Glutamatergic neuron (in vitro differentiated cells): ENCODE measurements around the gene PRMT7. TPM values are rescaled to one million over a fixed set of nuclear protein-coding genes. Genes with fewer than 3 reads are reported as not detected.

Experiments
- DNase-seq: peaks from one replicate; pipeline ENCODE4 v3.0.0; 2022
- H3K27ac Mint-ChIP-seq: one replicate; pipeline ENCODE4 v1.8.0; 2020; ENCODE audit warnings: mild to moderate bottlenecking, mixed read lengths, inconsistent platforms; ENCODE audit not compliant: unreplicated experiment
- H3K27me3 Mint-ChIP-seq: one replicate; pipeline ENCODE4 v1.8.0; 2020; ENCODE audit warnings: mild to moderate bottlenecking, moderate library complexity, mixed read lengths, inconsistent platforms; ENCODE audit not compliant: unreplicated experiment
- H3K36me3 Mint-ChIP-seq: one replicate; pipeline ENCODE4 v1.8.0; 2020; ENCODE audit warnings: mild to moderate bottlenecking, mixed read lengths, inconsistent platforms; ENCODE audit not compliant: unreplicated experiment
- H3K4me1 Mint-ChIP-seq: one replicate; pipeline ENCODE4 v1.8.0; 2020; ENCODE audit warnings: mild to moderate bottlenecking, low read depth, mixed read lengths, inconsistent platforms; ENCODE audit not compliant: unreplicated experiment
- H3K4me3 Mint-ChIP-seq: one replicate; pipeline ENCODE4 v1.8.0; 2020; ENCODE audit warnings: mild to moderate bottlenecking, mixed read lengths, inconsistent platforms; ENCODE audit not compliant: unreplicated experiment
- H3K9me3 Mint-ChIP-seq: one replicate; pipeline ENCODE4 v1.8.0; 2020; ENCODE audit warnings: mild to moderate bottlenecking, moderate library complexity, mixed read lengths, inconsistent platforms; ENCODE audit not compliant: unreplicated experiment
- total RNA-seq: library from RNA; stranded (reverse); fragmentation: NEBNext Ultra II Directional; extraction: Animal tissue kit (Norgen Biotek cat#: 25700); gene quantifications from one replicate; pipeline ENCODE4 v1.2.1, GENCODE V29; 2021; ENCODE audit not compliant: unreplicated experiment
- TF ChIP-seq, protein P1 (sequence below): fragments of 200-600 bp; sonication (generic); IDR thresholded peaks from one replicate; pipeline ENCODE4 v1.5.0; 2021; ENCODE audit not compliant: partially characterized antibody, unreplicated experiment

Gene PRMT7
- total RNA-seq, 1 donor from 2014 or later: 62.7 TPM

DNA sequence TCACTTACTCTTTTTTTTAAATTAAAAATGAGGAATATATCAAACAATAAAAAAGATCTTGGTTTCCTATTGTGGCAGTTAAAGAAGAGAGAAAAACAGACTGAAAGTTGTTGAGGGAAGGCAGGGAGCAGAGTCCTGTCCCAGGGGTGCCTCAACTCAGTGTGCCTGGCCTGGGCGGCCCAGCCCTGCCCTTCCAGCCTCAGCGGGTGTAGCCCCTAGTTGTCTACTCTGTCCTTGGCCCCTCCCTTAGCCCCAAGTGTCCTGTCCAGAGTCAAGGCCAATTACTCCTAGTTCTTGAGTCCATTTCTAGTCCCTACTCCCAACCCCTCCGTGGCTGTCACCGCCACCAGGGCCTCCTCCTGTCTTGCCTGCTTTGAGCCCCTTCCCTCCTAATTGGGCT is 85.0 kb downstream of the PRMT7 start:
- DNase-seq: no peak
- Mint-ChIP-seq H3K36me3 (no peaks in the 10 kb centered on the region), H3K9me3 (peaks cover 2% of the 10 kb centered on the region), H3K4me1 (peaks cover 9% of the 10 kb centered on the region), H3K27me3 (peaks cover 11% of the 10 kb centered on the region), H3K4me3 (peak overlapping the region; percentile 37), H3K27ac (no peak overlapping the region)
- TF ChIP-seq, protein P1, sequence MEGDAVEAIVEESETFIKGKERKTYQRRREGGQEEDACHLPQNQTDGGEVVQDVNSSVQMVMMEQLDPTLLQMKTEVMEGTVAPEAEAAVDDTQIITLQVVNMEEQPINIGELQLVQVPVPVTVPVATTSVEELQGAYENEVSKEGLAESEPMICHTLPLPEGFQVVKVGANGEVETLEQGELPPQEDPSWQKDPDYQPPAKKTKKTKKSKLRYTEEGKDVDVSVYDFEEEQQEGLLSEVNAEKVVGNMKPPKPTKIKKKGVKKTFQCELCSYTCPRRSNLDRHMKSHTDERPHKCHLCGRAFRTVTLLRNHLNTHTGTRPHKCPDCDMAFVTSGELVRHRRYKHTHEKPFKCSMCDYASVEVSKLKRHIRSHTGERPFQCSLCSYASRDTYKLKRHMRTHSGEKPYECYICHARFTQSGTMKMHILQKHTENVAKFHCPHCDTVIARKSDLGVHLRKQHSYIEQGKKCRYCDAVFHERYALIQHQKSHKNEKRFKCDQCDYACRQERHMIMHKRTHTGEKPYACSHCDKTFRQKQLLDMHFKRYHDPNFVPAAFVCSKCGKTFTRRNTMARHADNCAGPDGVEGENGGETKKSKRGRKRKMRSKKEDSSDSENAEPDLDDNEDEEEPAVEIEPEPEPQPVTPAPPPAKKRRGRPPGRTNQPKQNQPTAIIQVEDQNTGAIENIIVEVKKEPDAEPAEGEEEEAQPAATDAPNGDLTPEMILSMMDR: no peak

DNA sequence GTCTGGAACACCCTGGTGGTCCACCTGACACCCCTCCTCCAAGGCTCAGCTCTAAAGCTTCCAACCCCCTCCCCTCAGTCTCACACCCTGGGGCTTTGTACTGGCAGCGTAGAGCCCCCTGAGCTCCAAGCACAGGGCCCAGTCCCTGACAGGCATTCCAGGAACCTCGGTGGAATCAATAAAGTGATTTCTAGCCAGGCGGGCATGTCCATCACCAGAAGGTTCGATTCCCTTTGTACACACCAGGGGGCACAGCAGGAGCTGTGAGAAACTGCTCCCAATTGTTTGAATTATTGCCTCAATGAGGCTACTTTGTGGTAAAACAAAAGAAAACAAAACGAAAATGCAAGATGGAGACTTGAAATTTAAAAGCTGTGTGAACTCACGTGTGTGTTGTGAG is 85.7 kb downstream of the PRMT7 start:
- H3K27ac Mint-ChIP-seq: no peak overlapping the region
- peak overlapping the region; percentile 15 for H3K4me3 Mint-ChIP-seq
- peaks cover 12% of the 10 kb centered on the region for H3K27me3 Mint-ChIP-seq
- peaks cover 2% of the 10 kb centered on the region for H3K9me3 Mint-ChIP-seq
- TF ChIP-seq, protein P1: peak; percentile 60
- H3K36me3 Mint-ChIP-seq: no peaks in the 10 kb centered on the region
- H3K4me1 Mint-ChIP-seq: peaks cover 9% of the 10 kb centered on the region
- no peak for DNase-seq

DNA sequence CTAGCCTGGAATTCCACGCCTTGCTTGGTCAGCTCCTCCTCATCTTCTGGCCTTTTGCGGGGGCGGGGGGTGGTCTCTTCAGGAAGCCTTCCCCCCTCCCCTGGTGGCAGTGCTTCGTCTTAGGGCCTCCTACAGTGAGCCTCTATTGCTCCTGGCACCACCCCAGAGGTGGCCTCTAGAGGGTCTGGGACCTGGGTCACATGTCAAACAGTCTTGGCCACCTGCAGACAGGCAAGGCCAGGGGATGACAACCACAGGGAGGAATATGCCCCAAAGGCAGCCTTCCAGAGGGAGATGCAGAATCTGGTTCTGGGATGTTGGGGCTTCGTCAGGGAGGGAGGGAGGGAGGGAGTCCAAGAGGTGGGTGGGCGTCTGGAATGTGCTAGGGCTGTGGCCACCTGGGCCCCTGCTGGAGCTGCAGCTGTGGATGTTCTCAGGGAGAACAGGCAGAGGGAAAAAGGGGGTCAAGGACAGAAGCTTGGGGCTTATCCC is 86.9 kb downstream of the PRMT7 start:
- Mint-ChIP-seq H3K27ac (no peak overlapping the region), H3K4me3 (no peak overlapping the region), H3K36me3 (no peaks in the 10 kb centered on the region), H3K4me1 (peaks cover 9% of the 10 kb centered on the region), H3K27me3 (peaks cover 11% of the 10 kb centered on the region), H3K9me3 (peaks cover 2% of the 10 kb centered on the region)
- DNase-seq: no peak
- TF ChIP-seq, protein P1: no peak

DNA sequence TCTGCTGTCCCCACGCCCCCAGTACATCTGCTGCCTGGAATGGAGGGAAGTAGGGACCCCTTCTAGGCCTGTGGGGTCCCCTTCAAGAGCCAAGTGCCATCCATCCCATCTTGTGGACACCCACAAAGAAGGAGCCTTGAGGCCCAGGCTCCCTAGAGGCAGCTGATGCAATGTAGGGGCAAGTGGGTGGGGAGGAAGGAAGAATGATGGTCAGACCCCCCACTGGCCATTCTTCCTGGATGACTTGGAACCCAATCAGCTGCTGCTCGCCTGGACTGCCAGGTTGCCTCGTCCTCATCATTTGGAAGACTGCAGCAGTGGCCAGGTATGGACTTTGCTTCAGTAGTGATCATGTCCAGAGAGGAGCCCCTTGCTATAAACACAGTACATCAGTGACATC is 88.6 kb downstream of the PRMT7 start:
- Mint-ChIP-seq H3K27ac (no peak overlapping the region), H3K27me3 (peaks cover 11% of the 10 kb centered on the region), H3K36me3 (no peaks in the 10 kb centered on the region), H3K9me3 (peaks cover 2% of the 10 kb centered on the region), H3K4me3 (no peak overlapping the region), H3K4me1 (peaks cover 9% of the 10 kb centered on the region)
- no peak for DNase-seq
- TF ChIP-seq, protein P1: no peak

DNA sequence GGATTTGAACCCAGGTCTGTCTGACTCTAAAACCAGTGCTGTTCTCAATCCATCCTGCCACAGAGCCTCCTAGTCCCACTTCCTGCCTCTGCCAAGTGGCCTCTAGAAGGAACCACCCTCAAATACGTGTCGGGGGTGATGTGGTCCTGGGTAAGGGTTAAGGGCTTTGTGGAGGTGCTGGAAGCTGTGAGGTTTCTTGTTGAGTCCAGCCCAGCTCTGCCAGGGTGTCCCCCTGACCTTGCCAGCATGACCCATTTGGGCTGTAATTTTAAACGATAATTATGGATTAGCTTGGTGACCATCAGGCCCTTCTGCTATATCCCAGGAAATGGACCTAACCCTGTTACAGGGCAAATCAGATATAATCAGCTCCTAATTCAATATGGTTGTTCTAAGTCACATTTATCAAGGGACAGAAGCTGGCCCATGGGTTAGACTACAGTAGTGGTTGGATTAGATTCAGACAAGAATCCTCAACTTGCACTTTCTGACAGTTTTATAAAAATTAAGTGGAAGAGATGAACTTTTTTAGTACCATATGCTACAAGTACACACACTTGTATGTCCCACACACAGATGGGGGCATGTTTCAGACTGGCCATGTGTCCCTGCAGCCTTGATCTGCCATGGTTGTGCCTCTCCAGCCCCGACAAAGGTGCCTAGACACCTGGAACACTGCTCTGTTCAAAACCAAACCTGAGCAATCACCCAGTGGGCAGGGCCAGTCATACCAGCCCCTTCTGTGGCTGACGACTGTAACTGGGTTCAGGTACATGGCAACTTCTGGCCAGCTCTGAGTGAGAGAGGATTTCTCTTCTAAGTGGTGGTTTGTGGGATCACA is 89.5 kb downstream of the PRMT7 start:
- no peak for DNase-seq
- TF ChIP-seq, protein P1: no peak
- Mint-ChIP-seq H3K9me3 (peaks cover 2% of the 10 kb centered on the region), H3K4me1 (peaks cover 9% of the 10 kb centered on the region), H3K27ac (no peak overlapping the region), H3K36me3 (no peaks in the 10 kb centered on the region), H3K4me3 (no peak overlapping the region), H3K27me3 (peaks cover 11% of the 10 kb centered on the region)
